ENCODE data around the gene ROR1. TPM values are rescaled to one million over a fixed set of nuclear protein-coding genes. Genes with fewer than 3 reads are reported as not detected.

Gene ROR1
- total and polyA plus RNA-seq, 10 of the 15 experiments (the other 5 are each of a cell fraction or from before 2014, with no cell fraction given): 0.02 to 0.08 (median 0.05) TPM; not detected in 6

DNA sequence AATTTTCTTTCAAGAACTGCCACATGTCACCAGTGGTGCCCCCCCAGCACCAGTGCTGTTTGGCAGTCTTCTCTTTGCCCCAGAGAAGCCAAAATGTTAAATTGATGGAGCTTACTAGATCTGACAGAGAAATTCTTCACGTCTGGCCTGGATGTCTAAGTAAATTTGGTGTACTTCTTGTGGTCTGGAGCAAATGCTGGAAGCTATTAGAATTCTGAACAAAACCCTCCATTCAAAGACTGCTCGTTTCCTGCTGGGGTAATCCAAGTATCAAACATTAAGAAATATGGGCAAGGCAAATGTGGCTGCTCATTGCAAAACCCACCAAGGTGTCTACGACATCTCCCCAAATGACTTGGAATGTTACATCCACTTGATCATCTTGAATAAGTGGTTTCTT lies 92.3 kb downstream of the ROR1 start (continued):
- TF ChIP-seq, protein P1, sequence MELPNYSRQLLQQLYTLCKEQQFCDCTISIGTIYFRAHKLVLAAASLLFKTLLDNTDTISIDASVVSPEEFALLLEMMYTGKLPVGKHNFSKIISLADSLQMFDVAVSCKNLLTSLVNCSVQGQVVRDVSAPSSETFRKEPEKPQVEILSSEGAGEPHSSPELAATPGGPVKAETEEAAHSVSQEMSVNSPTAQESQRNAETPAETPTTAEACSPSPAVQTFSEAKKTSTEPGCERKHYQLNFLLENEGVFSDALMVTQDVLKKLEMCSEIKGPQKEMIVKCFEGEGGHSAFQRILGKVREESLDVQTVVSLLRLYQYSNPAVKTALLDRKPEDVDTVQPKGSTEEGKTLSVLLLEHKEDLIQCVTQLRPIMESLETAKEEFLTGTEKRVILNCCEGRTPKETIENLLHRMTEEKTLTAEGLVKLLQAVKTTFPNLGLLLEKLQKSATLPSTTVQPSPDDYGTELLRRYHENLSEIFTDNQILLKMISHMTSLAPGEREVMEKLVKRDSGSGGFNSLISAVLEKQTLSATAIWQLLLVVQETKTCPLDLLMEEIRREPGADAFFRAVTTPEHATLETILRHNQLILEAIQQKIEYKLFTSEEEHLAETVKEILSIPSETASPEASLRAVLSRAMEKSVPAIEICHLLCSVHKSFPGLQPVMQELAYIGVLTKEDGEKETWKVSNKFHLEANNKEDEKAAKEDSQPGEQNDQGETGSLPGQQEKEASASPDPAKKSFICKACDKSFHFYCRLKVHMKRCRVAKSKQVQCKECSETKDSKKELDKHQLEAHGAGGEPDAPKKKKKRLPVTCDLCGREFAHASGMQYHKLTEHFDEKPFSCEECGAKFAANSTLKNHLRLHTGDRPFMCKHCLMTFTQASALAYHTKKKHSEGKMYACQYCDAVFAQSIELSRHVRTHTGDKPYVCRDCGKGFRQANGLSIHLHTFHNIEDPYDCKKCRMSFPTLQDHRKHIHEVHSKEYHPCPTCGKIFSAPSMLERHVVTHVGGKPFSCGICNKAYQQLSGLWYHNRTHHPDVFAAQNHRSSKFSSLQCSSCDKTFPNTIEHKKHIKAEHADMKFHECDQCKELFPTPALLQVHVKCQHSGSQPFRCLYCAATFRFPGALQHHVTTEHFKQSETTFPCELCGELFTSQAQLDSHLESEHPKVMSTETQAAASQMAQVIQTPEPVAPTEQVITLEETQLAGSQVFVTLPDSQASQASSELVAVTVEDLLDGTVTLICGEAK (IDR thresholded peaks at IDR 0.05; ENCODE audit: borderline replicate concordance): no peak
- TF ChIP-seq RELA (IDR thresholded peaks at IDR 0.05; ENCODE audit: borderline replicate concordance, partially characterized antibody) (no peak), YBX1 (IDR thresholded peaks at IDR 0.05) (no peak), RBBP5 (conservative IDR thresholded peaks at IDR 0.05) (no peak), SREBF1 (IDR thresholded peaks at IDR 0.05; ENCODE audit: low read length) (no peak), SUPT20H (IDR thresholded peaks at IDR 0.05; ENCODE audit: borderline replicate concordance, control insufficient read depth, low read depth, low read length) (no peak), JUNB (IDR thresholded peaks at IDR 0.05) (no peak), ASH2L (IDR thresholded peaks at IDR 0.05; ENCODE audit: borderline replicate concordance, low read depth) (no peak), ZBED1 (IDR thresholded peaks at IDR 0.05; ENCODE audit: borderline replicate concordance) (no peak), RCOR1 (conservative IDR thresholded peaks at IDR 0.05; ENCODE audit: low read depth, low read length) (no peak), CHD4 (IDR thresholded peaks at IDR 0.05) (no peak), NFXL1 (IDR thresholded peaks at IDR 0.05; ENCODE audit: borderline replicate concordance) (no peak), ETV6 (conservative IDR thresholded peaks at IDR 0.05 in 1 of 2, IDR thresholded peaks at IDR 0.05 in 1 of 2; ENCODE audit: borderline replicate concordance in 1 of 2, low read depth in 1 of 2) (no peak), RAD51 (IDR thresholded peaks at IDR 0.05) (no peak), POU2F2 (IDR thresholded peaks at IDR 0.05; ENCODE audit: borderline replicate concordance, low read depth, low read length) (no peak)
- TF ChIP-seq, protein P2, sequence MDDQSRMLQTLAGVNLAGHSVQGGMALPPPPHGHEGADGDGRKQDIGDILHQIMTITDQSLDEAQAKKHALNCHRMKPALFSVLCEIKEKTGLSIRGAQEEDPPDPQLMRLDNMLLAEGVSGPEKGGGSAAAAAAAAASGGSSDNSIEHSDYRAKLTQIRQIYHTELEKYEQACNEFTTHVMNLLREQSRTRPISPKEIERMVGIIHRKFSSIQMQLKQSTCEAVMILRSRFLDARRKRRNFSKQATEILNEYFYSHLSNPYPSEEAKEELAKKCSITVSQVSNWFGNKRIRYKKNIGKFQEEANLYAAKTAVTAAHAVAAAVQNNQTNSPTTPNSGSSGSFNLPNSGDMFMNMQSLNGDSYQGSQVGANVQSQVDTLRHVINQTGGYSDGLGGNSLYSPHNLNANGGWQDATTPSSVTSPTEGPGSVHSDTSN (IDR thresholded peaks at IDR 0.05; ENCODE audit: insufficient replicate concordance, low read depth, low read length): no peak
